WTC11 (cell line): ENCODE measurements around the gene WLS. TPM values are rescaled to one million over a fixed set of nuclear protein-coding genes. Genes with fewer than 3 reads are reported as not detected.

Experiments used
- ATAC-seq: fragments of 200-7000 bp; cut with Tn5 transposase; 2 replicates; pipeline ENCODE4 v1.10.0; 2021; ENCODE audit warnings: mild to moderate bottlenecking, moderate library complexity
- CTCF ChIA-PET: fragments of 300-600 bp; sonication (Branson Sonifier 250); formaldehyde crosslinking; loops from one replicate; lab custom pipeline; 2021; ENCODE audit warnings: antibody characterized with exemption; lab: Charles Lee
- POLR2A ChIA-PET: fragments of 350-600 bp; sonication (Branson Sonifier 250); formaldehyde crosslinking; loops from one replicate; lab custom pipeline; 2021; ENCODE audit warnings: antibody characterized with exemption; lab: Charles Lee
- DNase-seq: peaks from one replicate; pipeline ENCODE4 v3.0.0; 2021; ENCODE audit warnings: low spot score
- H3K27ac Mint-ChIP-seq: 2 replicates; pipeline ENCODE4 v1.8.0; 2021; ENCODE audit warnings: mixed read lengths
- H3K27me3 Mint-ChIP-seq: 2 replicates; pipeline ENCODE4 v1.8.0; 2021; ENCODE audit warnings: low read depth, mild to moderate bottlenecking, moderate library complexity, mixed read lengths
- H3K36me3 Mint-ChIP-seq: 2 replicates; pipeline ENCODE4 v1.8.0; 2021; ENCODE audit warnings: mixed read lengths
- H3K4me1 Mint-ChIP-seq: 2 replicates; pipeline ENCODE4 v1.8.0; 2022; ENCODE audit warnings: mixed read lengths
- H3K4me3 Mint-ChIP-seq: 2 replicates; pipeline ENCODE4 v1.8.0; 2021; ENCODE audit warnings: mild to moderate bottlenecking, moderate library complexity, mixed read lengths
- H3K9me3 Mint-ChIP-seq: 2 replicates; pipeline ENCODE4 v1.8.0; 2021; ENCODE audit warnings: mixed read lengths
- CREB1 ChIP-seq: sonication (generic); formaldehyde crosslinking; IDR thresholded peaks from 2 replicates; pipeline ENCODE4 v1.8.0; 2023; ENCODE audit warnings: mild to moderate bottlenecking, missing genetic modification reagents
- FOXP1 ChIP-seq: sonication (generic); formaldehyde crosslinking; IDR thresholded peaks from 2 replicates; pipeline ENCODE4 v1.8.0; 2022; ENCODE audit warnings: missing genetic modification reagents, mild to moderate bottlenecking, moderate library complexity, borderline replicate concordance
- KAT7 ChIP-seq: sonication (generic); formaldehyde crosslinking; IDR thresholded peaks from 2 replicates; pipeline ENCODE4 v1.8.1; 2023; ENCODE audit warnings: missing genetic modification reagents, mild to moderate bottlenecking, borderline replicate concordance
- MXD4 ChIP-seq: fragments of 250-450 bp; sonication (Bioruptor Pico); IDR thresholded peaks from 2 replicates; pipeline ENCODE4 v1.8.0; 2021; ENCODE audit warnings: mild to moderate bottlenecking, moderate library complexity, borderline replicate concordance
- NFE2L1 ChIP-seq: sonication (generic); formaldehyde crosslinking; IDR thresholded peaks from 2 replicates; pipeline ENCODE4 v1.8.1; 2023; ENCODE audit warnings: missing genetic modification reagents
- RORB ChIP-seq: fragments of 250-450 bp; sonication (Bioruptor Pico); IDR thresholded peaks from 2 replicates; pipeline ENCODE4 v1.9.0; 2021; ENCODE audit warnings: mild to moderate bottlenecking
- TEAD1 ChIP-seq: sonication (generic); formaldehyde crosslinking; IDR thresholded peaks from 2 replicates; pipeline ENCODE4 v1.8.0; 2022; ENCODE audit warnings: mild to moderate bottlenecking, missing genetic modification reagents
- TP53 ChIP-seq: sonication (generic); formaldehyde crosslinking; IDR thresholded peaks from 2 replicates; pipeline ENCODE4 v1.8.1; 2023; ENCODE audit warnings: mild to moderate bottlenecking, missing genetic modification reagents
- ZBTB21 ChIP-seq: sonication (generic); formaldehyde crosslinking; IDR thresholded peaks from 2 replicates; pipeline ENCODE4 v1.8.1; 2023; ENCODE audit warnings: mild to moderate bottlenecking, missing genetic modification reagents, borderline replicate concordance
- ZNF219 ChIP-seq: sonication (generic); formaldehyde crosslinking; IDR thresholded peaks from 2 replicates; pipeline ENCODE4 v1.8.0; 2023; ENCODE audit warnings: missing genetic modification reagents, mild to moderate bottlenecking, borderline replicate concordance
- ZNF423 ChIP-seq: fragments of 250-450 bp; sonication (Bioruptor Pico); IDR thresholded peaks from 2 replicates; pipeline ENCODE4 v2.1.2; 2022; ENCODE audit warnings: mild to moderate bottlenecking, moderate library complexity
- ZNF671 ChIP-seq: fragments of 250-450 bp; sonication (Bioruptor Pico); IDR thresholded peaks from 2 replicates; pipeline ENCODE4 v1.8.0; 2021; ENCODE audit warnings: mild to moderate bottlenecking
- total RNA-seq: library from RNA; stranded (reverse); gene quantifications from 3 replicates; pipeline ENCODE4 v1.2.3, GENCODE V29; 2021
- TF ChIP-seq, protein P1 (sequence below): sonication (generic); formaldehyde crosslinking; IDR thresholded peaks from 2 replicates; pipeline ENCODE4 v1.8.1; 2023; ENCODE audit warnings: mild to moderate bottlenecking, missing genetic modification reagents, borderline replicate concordance
- TF ChIP-seq, protein P2 (sequence below): fragments of 250-450 bp; sonication (Bioruptor Pico); IDR thresholded peaks from 2 replicates; pipeline ENCODE4 v2.1.2; 2022; ENCODE audit warnings: mild to moderate bottlenecking, moderate library complexity
- TF ChIP-seq, protein P3 (sequence below): sonication (generic); formaldehyde crosslinking; IDR thresholded peaks from 2 replicates; pipeline ENCODE4 v1.8.0; 2022; ENCODE audit warnings: mild to moderate bottlenecking, missing genetic modification reagents
- TF ChIP-seq, protein P4 (sequence below): sonication (generic); formaldehyde crosslinking; IDR thresholded peaks from 2 replicates; pipeline ENCODE4 v1.8.0; 2023; ENCODE audit warnings: mild to moderate bottlenecking, missing genetic modification reagents
- TF ChIP-seq, protein P5 (sequence below): sonication (generic); formaldehyde crosslinking; IDR thresholded peaks from 2 replicates; pipeline ENCODE4 v1.8.1; 2022; ENCODE audit warnings: missing genetic modification reagents, borderline replicate concordance

WLS gene
- total RNA-seq, 1 experiment from 2014 or later, result 4.5 TPM

DNA sequence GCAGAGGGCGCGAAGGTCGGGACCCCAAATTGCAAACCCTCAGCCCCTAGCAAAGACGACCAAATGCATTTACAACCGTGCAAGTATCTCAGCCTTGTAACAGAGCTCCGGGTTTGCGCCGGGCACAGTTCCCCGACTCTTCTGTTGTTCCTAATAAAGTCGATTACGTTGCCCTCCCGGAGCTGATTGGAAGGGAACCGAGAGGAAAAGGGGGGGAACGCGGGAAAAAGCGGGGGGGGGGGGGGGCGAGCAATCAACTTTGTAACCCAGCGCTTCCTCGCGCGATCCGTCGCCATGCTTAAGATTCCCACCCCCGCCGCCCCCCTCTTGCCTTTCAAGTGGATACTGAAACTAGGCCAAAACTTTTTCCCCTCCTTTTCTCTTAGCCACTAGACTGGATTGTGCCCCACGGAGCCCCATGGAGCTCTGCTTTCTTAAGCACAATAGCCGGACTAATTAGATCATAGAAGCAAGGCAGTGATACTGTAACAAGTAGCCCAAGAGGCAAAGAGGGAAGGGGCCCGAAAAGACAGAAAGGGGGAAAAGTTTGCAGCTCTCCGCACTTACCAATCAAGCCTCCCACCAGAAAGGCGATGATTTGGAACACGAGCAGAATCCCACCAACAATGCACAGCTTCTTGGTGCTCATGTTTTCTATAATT lies 565 bp downstream of the WLS start:
- no peak overlapping the region for H3K27ac Mint-ChIP-seq
- peak overlapping the region; percentile 82 for H3K4me3 Mint-ChIP-seq
- H3K4me1 Mint-ChIP-seq, result peaks cover 29% of the 10 kb centered on the region
- no peaks in the 10 kb centered on the region for H3K36me3 Mint-ChIP-seq
- CTCF ChIA-PET, result interaction anchor here (0.7 to 2.5 kb wide), 9 partner anchors 11 to 1659 kb away, joined by 3 to 20 read pairs (median 5); no protein-coding TSS in a partner anchor
- no peaks in the 10 kb centered on the region for H3K9me3 Mint-ChIP-seq
- ATAC-seq, result peak; percentile 46
- TF ChIP-seq, protein P1, sequence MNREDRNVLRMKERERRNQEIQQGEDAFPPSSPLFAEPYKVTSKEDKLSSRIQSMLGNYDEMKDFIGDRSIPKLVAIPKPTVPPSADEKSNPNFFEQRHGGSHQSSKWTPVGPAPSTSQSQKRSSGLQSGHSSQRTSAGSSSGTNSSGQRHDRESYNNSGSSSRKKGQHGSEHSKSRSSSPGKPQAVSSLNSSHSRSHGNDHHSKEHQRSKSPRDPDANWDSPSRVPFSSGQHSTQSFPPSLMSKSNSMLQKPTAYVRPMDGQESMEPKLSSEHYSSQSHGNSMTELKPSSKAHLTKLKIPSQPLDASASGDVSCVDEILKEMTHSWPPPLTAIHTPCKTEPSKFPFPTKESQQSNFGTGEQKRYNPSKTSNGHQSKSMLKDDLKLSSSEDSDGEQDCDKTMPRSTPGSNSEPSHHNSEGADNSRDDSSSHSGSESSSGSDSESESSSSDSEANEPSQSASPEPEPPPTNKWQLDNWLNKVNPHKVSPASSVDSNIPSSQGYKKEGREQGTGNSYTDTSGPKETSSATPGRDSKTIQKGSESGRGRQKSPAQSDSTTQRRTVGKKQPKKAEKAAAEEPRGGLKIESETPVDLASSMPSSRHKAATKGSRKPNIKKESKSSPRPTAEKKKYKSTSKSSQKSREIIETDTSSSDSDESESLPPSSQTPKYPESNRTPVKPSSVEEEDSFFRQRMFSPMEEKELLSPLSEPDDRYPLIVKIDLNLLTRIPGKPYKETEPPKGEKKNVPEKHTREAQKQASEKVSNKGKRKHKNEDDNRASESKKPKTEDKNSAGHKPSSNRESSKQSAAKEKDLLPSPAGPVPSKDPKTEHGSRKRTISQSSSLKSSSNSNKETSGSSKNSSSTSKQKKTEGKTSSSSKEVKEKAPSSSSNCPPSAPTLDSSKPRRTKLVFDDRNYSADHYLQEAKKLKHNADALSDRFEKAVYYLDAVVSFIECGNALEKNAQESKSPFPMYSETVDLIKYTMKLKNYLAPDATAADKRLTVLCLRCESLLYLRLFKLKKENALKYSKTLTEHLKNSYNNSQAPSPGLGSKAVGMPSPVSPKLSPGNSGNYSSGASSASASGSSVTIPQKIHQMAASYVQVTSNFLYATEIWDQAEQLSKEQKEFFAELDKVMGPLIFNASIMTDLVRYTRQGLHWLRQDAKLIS (CRISPR knock-in tag), result no peak
- no peak for TF ChIP-seq ZNF219 (CRISPR knock-in tag)
- no peak for TF ChIP-seq MXD4 (CRISPR knock-in tag)
- no peak for TF ChIP-seq RORB (CRISPR knock-in tag)
- no peak for TF ChIP-seq NFE2L1 (CRISPR knock-in tag)
- no peak for TF ChIP-seq KAT7 (CRISPR knock-in tag)
- TF ChIP-seq, protein P2, sequence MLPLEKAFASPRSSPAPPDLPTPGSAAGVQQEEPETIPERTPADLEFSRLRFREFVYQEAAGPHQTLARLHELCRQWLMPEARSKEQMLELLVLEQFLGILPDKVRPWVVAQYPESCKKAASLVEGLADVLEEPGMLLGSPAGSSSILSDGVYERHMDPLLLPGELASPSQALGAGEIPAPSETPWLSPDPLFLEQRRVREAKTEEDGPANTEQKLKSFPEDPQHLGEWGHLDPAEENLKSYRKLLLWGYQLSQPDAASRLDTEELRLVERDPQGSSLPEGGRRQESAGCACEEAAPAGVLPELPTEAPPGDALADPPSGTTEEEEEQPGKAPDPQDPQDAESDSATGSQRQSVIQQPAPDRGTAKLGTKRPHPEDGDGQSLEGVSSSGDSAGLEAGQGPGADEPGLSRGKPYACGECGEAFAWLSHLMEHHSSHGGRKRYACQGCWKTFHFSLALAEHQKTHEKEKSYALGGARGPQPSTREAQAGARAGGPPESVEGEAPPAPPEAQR (CRISPR knock-in tag), result no peak
- TF ChIP-seq ZNF671 (CRISPR knock-in tag), result no peak
- DNase-seq, result peak; percentile 18
- POLR2A ChIA-PET, result interaction anchor here (0.7 kb wide), 1 partner anchor 58 kb away, joined by 3 read pairs; no protein-coding TSS in a partner anchor
- H3K27me3 Mint-ChIP-seq, result peaks cover 98% of the 10 kb centered on the region

DNA sequence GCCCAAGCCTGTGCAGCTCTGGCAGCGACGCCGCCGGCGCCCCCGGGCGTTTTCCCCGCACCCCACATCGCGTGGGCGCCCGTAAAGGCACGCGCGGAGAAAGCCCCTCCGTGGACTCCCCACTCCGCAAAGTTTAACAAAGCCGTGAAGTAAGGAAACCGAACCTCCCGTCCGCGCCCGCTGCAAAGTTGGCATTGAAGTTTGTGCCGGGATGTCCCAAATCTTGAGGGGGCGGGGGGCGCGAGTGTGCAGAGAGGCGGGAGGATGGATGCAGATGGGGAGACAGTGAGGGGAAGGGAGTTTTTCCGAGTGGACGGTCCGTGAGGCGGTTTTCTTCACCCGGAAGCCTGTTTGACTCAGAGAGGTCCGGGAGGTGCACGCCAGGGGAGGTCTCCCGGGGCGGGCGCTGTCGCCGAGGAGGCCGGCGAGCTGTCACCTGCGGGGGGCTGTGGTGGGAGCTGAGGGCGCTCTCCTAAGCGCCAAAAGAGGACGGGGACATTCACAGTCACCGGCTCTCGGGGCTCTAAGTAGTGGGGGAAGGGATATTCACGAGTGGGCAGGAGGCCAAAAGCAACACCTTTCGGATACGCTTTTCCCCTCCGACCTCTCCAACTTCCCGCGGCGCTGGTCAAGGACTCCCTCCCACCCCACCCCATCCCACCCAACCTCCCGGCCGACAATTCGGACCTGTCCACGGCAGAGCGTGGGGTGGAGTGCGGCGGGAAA lies 1.3 kb downstream of the WLS start:
- H3K36me3 Mint-ChIP-seq, result no peaks in the 10 kb centered on the region
- peak; percentile 12 for DNase-seq
- POLR2A ChIA-PET, result no interaction called here
- H3K4me3 Mint-ChIP-seq, result peak overlapping the region; percentile 82
- no peak overlapping the region for H3K27ac Mint-ChIP-seq
- H3K4me1 Mint-ChIP-seq, result peaks cover 29% of the 10 kb centered on the region
- CTCF ChIA-PET, result interaction anchor here (0.7 to 2.5 kb wide), 7 partner anchors 11 to 1660 kb away, joined by 3 to 20 read pairs (median 5); no protein-coding TSS in a partner anchor
- ATAC-seq, result no peak
- peaks cover 94% of the 10 kb centered on the region for H3K27me3 Mint-ChIP-seq
- H3K9me3 Mint-ChIP-seq, result no peaks in the 10 kb centered on the region
- TF ChIP-seq ZNF423 (CRISPR knock-in tag) (peak; percentile 81), FOXP1 (CRISPR knock-in tag) (no peak), CREB1 (no peak), ZBTB21 (no peak)
- TF ChIP-seq, all 79 proteins: peak for 1

DNA sequence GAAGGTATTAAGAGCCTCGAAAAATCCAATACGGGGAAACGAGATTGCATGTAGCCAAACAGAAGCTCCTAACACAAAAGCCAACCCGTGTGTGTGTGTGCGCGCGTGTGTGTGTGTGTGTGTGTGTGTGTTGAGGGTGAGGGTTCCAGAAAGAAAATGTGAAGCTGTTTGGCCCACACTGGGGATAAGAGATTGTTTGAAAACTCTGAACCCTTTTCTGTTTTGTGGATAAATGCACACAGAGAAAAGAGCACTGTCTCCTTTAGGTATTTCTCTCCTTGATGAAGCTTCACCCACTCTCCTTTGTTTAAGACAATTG lies 1.9 kb downstream of the WLS start:
- H3K27ac Mint-ChIP-seq, result no peak overlapping the region
- TF ChIP-seq, protein P3, sequence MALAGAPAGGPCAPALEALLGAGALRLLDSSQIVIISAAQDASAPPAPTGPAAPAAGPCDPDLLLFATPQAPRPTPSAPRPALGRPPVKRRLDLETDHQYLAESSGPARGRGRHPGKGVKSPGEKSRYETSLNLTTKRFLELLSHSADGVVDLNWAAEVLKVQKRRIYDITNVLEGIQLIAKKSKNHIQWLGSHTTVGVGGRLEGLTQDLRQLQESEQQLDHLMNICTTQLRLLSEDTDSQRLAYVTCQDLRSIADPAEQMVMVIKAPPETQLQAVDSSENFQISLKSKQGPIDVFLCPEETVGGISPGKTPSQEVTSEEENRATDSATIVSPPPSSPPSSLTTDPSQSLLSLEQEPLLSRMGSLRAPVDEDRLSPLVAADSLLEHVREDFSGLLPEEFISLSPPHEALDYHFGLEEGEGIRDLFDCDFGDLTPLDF (CRISPR knock-in tag), result no peak
- TF ChIP-seq TEAD1 (CRISPR knock-in tag) (no peak), TP53 (CRISPR knock-in tag) (no peak)
- TF ChIP-seq, protein P4, sequence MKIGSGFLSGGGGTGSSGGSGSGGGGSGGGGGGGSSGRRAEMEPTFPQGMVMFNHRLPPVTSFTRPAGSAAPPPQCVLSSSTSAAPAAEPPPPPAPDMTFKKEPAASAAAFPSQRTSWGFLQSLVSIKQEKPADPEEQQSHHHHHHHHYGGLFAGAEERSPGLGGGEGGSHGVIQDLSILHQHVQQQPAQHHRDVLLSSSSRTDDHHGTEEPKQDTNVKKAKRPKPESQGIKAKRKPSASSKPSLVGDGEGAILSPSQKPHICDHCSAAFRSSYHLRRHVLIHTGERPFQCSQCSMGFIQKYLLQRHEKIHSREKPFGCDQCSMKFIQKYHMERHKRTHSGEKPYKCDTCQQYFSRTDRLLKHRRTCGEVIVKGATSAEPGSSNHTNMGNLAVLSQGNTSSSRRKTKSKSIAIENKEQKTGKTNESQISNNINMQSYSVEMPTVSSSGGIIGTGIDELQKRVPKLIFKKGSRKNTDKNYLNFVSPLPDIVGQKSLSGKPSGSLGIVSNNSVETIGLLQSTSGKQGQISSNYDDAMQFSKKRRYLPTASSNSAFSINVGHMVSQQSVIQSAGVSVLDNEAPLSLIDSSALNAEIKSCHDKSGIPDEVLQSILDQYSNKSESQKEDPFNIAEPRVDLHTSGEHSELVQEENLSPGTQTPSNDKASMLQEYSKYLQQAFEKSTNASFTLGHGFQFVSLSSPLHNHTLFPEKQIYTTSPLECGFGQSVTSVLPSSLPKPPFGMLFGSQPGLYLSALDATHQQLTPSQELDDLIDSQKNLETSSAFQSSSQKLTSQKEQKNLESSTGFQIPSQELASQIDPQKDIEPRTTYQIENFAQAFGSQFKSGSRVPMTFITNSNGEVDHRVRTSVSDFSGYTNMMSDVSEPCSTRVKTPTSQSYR (CRISPR knock-in tag), result no peak
- TF ChIP-seq, protein P5, sequence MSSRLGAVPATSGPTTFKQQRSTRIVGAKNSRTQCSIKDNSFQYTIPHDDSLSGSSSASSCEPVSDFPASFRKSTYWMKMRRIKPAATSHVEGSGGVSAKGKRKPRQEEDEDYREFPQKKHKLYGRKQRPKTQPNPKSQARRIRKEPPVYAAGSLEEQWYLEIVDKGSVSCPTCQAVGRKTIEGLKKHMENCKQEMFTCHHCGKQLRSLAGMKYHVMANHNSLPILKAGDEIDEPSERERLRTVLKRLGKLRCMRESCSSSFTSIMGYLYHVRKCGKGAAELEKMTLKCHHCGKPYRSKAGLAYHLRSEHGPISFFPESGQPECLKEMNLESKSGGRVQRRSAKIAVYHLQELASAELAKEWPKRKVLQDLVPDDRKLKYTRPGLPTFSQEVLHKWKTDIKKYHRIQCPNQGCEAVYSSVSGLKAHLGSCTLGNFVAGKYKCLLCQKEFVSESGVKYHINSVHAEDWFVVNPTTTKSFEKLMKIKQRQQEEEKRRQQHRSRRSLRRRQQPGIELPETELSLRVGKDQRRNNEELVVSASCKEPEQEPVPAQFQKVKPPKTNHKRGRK, result no peak

More for the DNA sequence above, 1.9 kb downstream of the WLS start:
- CTCF ChIA-PET, result interaction anchor here (1.4 kb wide), 1 partner anchor 110 kb away, joined by 5 read pairs; no protein-coding TSS in a partner anchor
- peaks cover 35% of the 10 kb centered on the region for H3K4me1 Mint-ChIP-seq
- peak overlapping the region; percentile 82 for H3K4me3 Mint-ChIP-seq
- peaks cover 95% of the 10 kb centered on the region for H3K27me3 Mint-ChIP-seq
- DNase-seq (no peak), ATAC-seq (no peak)
- no peaks in the 10 kb centered on the region for H3K36me3 Mint-ChIP-seq
- no peaks in the 10 kb centered on the region for H3K9me3 Mint-ChIP-seq
- POLR2A ChIA-PET, result no interaction called here
